Bronchial epithelial cell (primary cell): ENCODE results near the gene PARN. TPM values are rescaled to one million over a fixed set of nuclear protein-coding genes. Genes with fewer than 3 reads are reported as not detected.

ENCODE experiments used
- DNase-seq: peaks from one replicate; pipeline ENCODE4 v3.0.0-alpha.2; 2010; ENCODE audit warnings: low read depth
- FAIRE-seq: peaks from 2 replicates; lab custom pipeline; 2011; peaks lifted over from hg19 to GRCh38; lab: Jason Lieb, UNC
- H3K27me3 ChIP-seq: 2 replicates; pipeline ENCODE4 v1.5.1; 2011; ENCODE audit warnings: low read length; ENCODE audit not compliant: control insufficient read depth, insufficient read depth
- H3K36me3 ChIP-seq: 2 replicates; pipeline ENCODE4 v1.5.1; 2011; ENCODE audit warnings: low read length; ENCODE audit not compliant: control insufficient read depth, insufficient read depth
- H3K4me3 ChIP-seq: 2 replicates; pipeline ENCODE4 v1.5.1; 2011; ENCODE audit warnings: mild to moderate bottlenecking, low read depth, low read length, control low read depth
- total RNA-seq: library from RNA; depleted of rRNA; stranded (reverse); fragments of >200 nt; gene quantifications from 2 replicates; pipeline ENCODE4 v1.2.1, GENCODE V29; 2014
- TF ChIP-seq, protein P1 (sequence below): IDR thresholded peaks from 2 replicates; pipeline ENCODE4 v1.5.1; 2011; ENCODE audit warnings: mild to moderate bottlenecking, moderate library complexity, low read length, control low read depth, inconsistent platforms; ENCODE audit not compliant: insufficient read depth, severe bottlenecking

The PARN gene
- total RNA-seq, 1 donor from 2014 or later, result 18.7 TPM

DNA sequence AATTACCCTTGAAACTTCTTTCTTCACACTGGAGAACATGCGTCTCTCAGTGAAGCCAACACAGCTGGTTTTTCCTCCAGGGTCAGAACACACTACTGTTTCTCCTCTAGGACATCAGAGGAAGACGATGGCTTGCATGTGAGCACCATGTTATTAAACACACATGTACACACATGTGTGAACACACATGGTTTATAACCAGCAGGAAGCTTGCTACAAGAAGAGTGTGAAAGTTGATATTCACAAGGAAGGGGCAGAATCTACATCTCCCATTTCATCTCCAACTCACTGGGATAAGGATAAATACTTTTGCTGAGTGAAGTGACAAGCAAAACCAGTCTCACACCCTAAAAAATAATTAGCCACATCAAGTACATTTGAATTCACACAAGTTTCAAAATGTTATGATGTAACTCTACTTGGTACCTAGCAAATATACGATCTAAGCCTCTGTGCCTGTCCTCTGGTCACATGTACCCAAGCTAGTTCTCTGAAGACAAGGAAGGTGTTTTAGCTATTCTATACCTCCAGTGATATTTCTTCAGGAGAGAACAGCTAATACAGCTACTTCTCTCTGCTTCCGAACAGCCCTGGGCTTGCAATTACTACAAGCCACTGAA, 127.7 kb downstream of the PARN start:
- no peaks in the 10 kb centered on the region for H3K27me3 ChIP-seq
- TF ChIP-seq, protein P1, sequence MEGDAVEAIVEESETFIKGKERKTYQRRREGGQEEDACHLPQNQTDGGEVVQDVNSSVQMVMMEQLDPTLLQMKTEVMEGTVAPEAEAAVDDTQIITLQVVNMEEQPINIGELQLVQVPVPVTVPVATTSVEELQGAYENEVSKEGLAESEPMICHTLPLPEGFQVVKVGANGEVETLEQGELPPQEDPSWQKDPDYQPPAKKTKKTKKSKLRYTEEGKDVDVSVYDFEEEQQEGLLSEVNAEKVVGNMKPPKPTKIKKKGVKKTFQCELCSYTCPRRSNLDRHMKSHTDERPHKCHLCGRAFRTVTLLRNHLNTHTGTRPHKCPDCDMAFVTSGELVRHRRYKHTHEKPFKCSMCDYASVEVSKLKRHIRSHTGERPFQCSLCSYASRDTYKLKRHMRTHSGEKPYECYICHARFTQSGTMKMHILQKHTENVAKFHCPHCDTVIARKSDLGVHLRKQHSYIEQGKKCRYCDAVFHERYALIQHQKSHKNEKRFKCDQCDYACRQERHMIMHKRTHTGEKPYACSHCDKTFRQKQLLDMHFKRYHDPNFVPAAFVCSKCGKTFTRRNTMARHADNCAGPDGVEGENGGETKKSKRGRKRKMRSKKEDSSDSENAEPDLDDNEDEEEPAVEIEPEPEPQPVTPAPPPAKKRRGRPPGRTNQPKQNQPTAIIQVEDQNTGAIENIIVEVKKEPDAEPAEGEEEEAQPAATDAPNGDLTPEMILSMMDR, result no peak
- no peak for FAIRE-seq
- H3K4me3 ChIP-seq, result no peak overlapping the region
- H3K36me3 ChIP-seq, result no peaks in the 10 kb centered on the region
- DNase-seq, result no peak

DNA sequence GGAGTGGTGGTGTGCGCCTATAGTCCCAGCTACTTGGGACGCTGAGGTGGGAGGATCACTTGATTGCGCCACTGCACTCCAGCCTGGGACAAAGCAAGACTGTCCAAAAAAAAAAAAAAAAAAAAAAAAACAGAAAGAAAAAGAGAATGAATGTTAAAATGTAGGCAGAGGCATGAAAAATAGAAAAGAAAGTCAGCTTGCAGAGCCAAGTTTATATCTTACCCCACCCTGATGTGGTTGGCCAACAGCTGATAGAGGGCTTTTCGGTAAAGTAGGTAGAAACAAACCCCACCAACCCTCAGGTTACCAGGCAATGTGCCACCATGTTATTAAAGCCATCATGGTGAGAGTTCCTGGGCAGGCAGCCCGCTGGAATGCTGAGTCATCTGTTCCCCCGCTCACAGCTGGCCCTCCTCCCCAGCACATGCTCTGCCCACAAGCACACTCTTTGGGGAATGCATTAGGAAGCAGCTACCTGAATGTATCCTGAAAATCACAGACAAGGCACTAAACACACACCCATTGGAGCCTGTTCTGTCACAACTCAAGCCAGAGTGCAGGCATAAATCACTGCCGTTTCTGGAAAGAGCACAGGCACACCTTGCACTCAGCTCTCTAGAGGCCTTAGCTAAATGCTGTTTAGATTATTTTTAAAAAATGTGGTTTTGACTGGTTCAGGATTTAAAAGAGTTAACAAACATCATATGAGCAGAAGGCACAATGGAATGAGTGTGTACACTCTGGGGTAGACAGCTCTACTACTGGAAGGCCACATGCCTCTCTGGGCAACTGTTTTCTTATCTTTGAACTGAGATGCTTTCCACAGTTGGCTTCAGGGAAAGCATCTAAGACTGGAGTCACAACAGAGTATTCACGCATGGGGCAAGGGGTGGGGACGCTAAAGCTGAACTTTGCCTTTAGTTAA, 128.5 kb downstream of the PARN start:
- Histone ChIP-seq H3K4me3 (no peak overlapping the region), H3K27me3 (no peaks in the 10 kb centered on the region), H3K36me3 (no peaks in the 10 kb centered on the region)
- FAIRE-seq (no peak), DNase-seq (peak; percentile 93)
- TF ChIP-seq, protein P1, result no peak

DNA sequence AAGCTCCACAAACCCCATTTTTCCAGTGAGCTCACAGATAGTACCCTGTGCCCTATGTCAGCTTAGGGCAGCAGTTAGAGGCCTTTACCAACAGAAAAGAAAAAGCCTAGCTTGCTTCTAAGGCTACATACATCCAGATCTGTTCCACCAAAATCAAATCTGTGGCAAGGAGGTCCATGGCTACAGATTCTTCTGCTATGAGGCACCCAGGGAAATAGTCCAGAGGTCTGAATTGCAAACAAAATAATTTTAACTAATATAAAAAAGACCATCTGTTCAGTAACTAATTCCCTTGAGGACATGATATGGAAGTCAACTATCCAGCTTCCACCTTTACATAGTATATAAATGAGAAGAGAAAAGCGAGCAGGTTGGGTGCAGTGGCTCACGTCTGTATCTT, 129.3 kb downstream of the PARN start:
- TF ChIP-seq, protein P1, result no peak
- no peaks in the 10 kb centered on the region for H3K36me3 ChIP-seq
- no peak overlapping the region for H3K4me3 ChIP-seq
- no peaks in the 10 kb centered on the region for H3K27me3 ChIP-seq
- DNase-seq, result no peak
- FAIRE-seq, result no peak

DNA sequence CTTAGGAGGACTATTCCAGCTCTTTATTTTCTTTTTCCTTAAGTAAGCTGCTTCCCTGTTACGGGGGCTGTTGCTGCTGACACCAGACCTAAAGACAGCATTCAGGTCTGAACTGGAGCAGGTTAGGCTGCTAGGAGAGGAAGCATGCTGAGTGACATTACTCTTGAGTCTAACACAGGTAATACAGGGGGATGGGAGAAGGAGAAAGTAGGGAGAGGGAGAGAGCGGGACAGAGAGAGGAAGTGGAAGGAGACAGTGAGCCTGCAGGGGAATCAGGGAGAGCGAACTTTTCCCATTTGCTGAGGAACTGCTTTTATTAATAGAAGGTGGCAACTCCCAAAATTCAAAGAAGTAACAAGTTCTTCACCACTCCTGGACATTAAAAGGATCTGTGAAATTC, 130.9 kb downstream of the PARN start:
- TF ChIP-seq, protein P1, result no peak
- no peak for FAIRE-seq

DNA sequence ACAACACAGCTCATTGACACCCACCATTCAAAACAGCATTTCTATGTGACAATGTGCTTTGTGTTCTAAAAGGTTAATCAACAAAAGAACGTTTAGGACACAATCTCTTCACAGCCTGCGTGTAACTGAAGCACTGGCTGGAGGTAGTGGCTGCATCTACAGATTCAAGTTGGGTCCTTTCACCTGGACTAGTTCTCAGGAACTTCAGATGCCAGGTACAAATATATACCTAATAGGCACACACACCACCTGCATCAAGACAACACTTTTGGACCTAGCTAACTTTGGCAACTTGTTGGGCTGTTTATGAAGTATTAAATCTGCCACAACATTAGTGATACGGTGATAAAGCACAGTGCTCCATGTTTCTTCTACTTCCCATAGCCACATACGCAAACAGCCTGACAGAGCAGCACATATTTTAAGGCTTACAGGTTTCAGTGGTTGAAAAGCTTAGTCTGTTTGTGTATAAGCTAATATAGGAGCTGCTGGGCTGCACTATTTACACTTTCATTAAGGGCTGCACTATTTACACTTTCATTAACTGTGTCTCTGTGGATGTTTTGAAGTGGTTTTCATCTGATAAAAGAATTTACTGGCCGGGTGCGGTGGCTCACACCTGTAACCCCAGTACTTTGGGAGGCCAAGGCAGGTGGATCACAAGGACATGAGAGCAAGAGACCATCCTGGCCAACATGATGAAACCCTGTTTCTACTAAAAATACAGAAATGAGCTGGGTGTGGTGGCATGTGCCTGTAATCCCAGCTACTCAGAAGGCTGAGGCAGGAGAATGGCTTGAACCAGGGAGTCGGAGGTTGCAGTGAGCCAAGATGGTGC, 132.6 kb downstream of the PARN start:
- Histone ChIP-seq H3K4me3 (no peak overlapping the region), H3K27me3 (no peaks in the 10 kb centered on the region), H3K36me3 (no peaks in the 10 kb centered on the region)
- TF ChIP-seq, protein P1, result no peak
- DNase-seq (no peak), FAIRE-seq (no peak)

More for the DNA sequence above, 130.9 kb downstream of the PARN start:
- H3K27me3 ChIP-seq, result no peaks in the 10 kb centered on the region
- no peak overlapping the region for H3K4me3 ChIP-seq
- H3K36me3 ChIP-seq, result no peaks in the 10 kb centered on the region
- DNase-seq, result no peak
